Right lobe of liver (tissue), 4 donors: ENCODE measurements around the gene CDC42BPA.

ENCODE experiments used
- CTCF ChIP-seq, 4 donors: fragments of 200-600 bp in 3 of 4; fragments of 450-650 bp in 1 of 4; IDR thresholded peaks; one replicate each; pipeline versions ENCODE4 v1.5.1 to v1.8.0; 2016 to 2022; ENCODE audit warnings: antibody characterized with exemption in 4 of 4, mild to moderate bottlenecking in 2 of 4
- POLR2A ChIP-seq: fragments of 450-650 bp; IDR thresholded peaks from one replicate; pipeline ENCODE4 v1.6.1; 2017; ENCODE audit warnings: antibody characterized with exemption, mild to moderate bottlenecking
- donor health status: DM: no; HTN: no; CAD: no.
- donor health status: DM: no; HTN: no; CAD: no.
- donor health status: DM: no; HTN: yes; CAD: no.

DNA sequence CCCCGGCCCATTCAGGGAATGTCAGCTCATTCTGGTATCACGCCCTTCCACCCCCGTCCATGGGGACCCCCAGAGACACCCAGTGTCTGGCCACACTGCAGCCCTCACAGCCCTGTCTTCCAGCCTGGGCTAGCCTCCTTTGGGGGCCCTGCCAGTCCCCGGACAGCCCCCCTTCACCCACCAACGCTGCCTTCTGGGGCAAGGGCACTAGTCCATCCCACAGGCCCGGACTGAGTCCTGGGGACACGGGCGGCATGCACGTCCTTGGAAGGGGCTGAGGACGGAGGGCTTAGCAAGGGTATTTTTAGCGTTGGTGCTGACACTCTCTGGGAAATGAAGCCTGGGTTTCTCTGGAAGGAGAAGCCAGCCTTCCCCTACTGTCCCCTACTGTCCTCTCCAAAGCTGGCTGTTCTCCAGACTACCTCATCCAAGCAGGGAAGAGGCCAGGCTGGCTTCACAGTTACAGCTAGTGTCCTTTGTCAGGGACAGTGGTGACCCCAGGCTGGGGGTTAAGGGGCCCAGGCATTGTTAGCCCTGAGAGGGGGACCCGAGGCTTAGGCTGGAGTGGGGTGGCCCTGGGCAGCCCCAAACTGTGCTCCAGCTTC lies 338.7 kb downstream of the CDC42BPA start:
- TF ChIP-seq POLR2A: no peak
- TF ChIP-seq CTCF (IDR thresholded peaks at IDR 0.05): no peak
